ENCODE data around the gene C12orf50.

The C12orf50 gene, protein sequence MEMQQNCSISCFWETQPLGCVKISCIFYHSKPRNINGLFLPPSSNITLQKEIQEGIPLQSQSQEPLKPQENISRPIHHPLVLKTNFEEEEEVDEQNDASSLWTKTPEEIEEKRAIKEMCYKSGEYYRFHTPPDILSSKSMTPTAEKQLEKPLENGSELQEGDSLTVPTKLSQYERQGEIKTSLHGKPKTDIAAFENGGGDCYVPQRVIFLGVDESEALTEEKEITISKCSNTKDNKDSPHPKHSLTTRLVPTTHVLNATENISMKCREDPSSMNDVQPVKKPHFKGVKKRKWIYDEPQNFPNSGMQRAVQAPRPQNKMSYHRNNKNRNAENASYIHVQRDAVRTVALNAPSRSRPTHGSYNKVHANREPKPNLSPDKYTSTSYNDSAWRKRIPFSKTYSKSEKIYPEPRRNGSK

DNA sequence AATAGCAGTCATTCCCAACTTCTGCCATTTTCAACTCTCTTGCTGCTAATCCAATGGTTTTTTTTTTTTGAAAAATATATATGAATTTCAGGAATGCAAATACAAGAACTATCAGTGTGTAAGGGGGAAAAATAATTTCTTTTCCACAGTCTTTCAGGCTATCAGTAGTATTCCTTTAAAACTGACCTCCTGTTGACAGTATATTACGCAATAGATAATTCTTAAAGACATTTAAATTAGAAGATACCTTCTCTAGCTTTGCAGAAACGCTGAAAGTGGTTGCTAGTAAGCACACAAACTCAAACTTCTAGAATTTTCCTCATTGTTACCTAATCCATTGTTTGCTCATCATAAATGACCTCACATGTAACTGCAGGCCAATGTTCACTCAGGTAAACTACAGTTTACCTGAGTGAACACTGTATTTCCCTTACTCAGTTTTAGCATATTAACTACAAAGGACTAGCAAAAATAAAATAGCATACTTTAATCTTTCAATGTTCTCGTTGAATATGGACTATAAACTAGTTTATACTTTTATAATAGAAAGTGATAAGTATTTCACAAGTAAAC lies at the start of gene C12orf50:
TSS of gene C12orf50 (minus strand) at position 309 of the 573 bp plus-strand sequence. CDS start 2,439 bp downstream, outside the sequence.
- Histone ChIP-seq H3K4me1 (ENCODE audit: insufficient read depth, low read length, poor library complexity, severe bottlenecking) (no peaks in the 10 kb centered on the region), H4K20me1 (ENCODE audit: insufficient read depth, low read length, poor library complexity, severe bottlenecking) (no peaks in the 10 kb centered on the region), H3K36me3 (ENCODE audit: insufficient read depth, low read length) (no peaks in the 10 kb centered on the region), H3K4me2 (ENCODE audit: low read depth, low read length, poor library complexity, severe bottlenecking) (no peak within 1 kb of the TSS), H3K79me2 (ENCODE audit: insufficient read depth, low read length) (no peaks in the 10 kb centered on the region), H3K9ac (ENCODE audit: low read depth, low read length, poor library complexity, severe bottlenecking) (no peak within 1 kb of the TSS), H3K27me3 (ENCODE audit: insufficient read depth, low read length, poor library complexity, severe bottlenecking) (no peaks in the 10 kb centered on the region), H3K4me3 (ENCODE audit: low read length, poor library complexity, severe bottlenecking) (no peak within 1 kb of the TSS), H3K9me2 (replicated peaks; ENCODE audit: low read depth, low read length) (no peaks in the 10 kb centered on the region), H2AFZ (ENCODE audit: low read length) (no peak within 1 kb of the TSS), H3F3A (ENCODE audit: low read depth) (no peaks in the 10 kb centered on the region), H3K9me3 (ENCODE audit: insufficient read depth, low read depth, low read length) (no peaks in the 10 kb centered on the region)
- TF ChIP-seq, protein P1, sequence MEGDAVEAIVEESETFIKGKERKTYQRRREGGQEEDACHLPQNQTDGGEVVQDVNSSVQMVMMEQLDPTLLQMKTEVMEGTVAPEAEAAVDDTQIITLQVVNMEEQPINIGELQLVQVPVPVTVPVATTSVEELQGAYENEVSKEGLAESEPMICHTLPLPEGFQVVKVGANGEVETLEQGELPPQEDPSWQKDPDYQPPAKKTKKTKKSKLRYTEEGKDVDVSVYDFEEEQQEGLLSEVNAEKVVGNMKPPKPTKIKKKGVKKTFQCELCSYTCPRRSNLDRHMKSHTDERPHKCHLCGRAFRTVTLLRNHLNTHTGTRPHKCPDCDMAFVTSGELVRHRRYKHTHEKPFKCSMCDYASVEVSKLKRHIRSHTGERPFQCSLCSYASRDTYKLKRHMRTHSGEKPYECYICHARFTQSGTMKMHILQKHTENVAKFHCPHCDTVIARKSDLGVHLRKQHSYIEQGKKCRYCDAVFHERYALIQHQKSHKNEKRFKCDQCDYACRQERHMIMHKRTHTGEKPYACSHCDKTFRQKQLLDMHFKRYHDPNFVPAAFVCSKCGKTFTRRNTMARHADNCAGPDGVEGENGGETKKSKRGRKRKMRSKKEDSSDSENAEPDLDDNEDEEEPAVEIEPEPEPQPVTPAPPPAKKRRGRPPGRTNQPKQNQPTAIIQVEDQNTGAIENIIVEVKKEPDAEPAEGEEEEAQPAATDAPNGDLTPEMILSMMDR (conservative IDR thresholded peaks at IDR 0.05; ENCODE audit: low read length) = no peak
- no peak for TF ChIP-seq EZH2phosphoT487 (IDR thresholded peaks at IDR 0.05; ENCODE audit: borderline replicate concordance)

DNA sequence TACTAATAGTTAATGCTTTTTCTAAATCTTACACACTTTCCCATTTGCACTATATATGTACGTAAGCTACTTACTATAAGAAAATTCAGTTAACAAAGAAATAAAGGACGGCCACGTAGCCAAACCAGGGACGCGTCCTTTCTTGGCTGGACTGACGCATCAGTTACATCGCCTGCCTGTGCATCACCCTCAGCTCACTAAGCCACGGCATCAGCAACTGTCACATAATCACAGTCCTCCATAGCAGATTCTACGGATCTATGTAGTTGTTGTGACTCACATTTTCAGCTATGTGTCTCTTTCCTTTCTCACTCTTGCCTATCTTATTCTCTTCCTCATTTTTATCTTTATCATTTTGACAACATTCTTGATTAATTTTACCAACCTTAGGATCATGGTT lies 38.1 kb upstream of the C12orf50 start:
- Histone ChIP-seq H3K4me3 (ENCODE audit: low read length, poor library complexity, severe bottlenecking) (no peak overlapping the region), H3K9me2 (replicated peaks; ENCODE audit: low read depth, low read length) (no peaks in the 10 kb centered on the region), H3K27me3 (ENCODE audit: insufficient read depth, low read length, poor library complexity, severe bottlenecking) (no peaks in the 10 kb centered on the region), H3K9me3 (ENCODE audit: insufficient read depth, low read depth, low read length) (no peaks in the 10 kb centered on the region), H2AFZ (ENCODE audit: low read length) (no peak overlapping the region), H3F3A (ENCODE audit: low read depth) (no peaks in the 10 kb centered on the region; the same call in 1 of the 2 replicates), H3K36me3 (ENCODE audit: insufficient read depth, low read length) (peaks cover 18% of the 10 kb centered on the region), H3K79me2 (ENCODE audit: insufficient read depth, low read length) (no peaks in the 10 kb centered on the region), H3K9ac (ENCODE audit: low read depth, low read length, poor library complexity, severe bottlenecking) (no peak overlapping the region), H3K4me1 (ENCODE audit: insufficient read depth, low read length, poor library complexity, severe bottlenecking) (peaks cover 7% of the 10 kb centered on the region), H3K4me2 (ENCODE audit: low read depth, low read length, poor library complexity, severe bottlenecking) (no peak overlapping the region), H4K20me1 (ENCODE audit: insufficient read depth, low read length, poor library complexity, severe bottlenecking) (no peaks in the 10 kb centered on the region)
- TF ChIP-seq, protein P1 (conservative IDR thresholded peaks at IDR 0.05; ENCODE audit: low read length) = no peak
- TF ChIP-seq EZH2phosphoT487 (IDR thresholded peaks at IDR 0.05; ENCODE audit: borderline replicate concordance) = no peak

DNA sequence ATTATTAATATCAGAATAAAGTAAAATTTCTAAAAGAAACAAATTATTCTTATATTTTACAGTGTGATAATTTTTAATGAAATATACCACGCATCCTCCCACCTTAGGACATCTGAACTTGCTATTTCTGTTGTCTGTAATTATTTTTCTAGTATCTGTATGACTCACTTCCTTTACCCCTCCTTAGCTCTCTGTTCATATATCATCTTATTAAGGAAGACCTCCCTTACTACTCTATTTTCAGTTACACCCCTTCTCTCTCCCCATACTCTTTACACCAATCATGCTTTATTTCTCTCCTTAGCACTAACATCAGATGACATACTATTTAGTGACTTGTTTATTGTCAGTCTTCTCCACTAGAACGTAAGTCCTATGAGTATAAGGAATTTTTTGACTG lies 34.2 kb upstream of the C12orf50 start:
- Histone ChIP-seq H3K36me3 (ENCODE audit: insufficient read depth, low read length) (peaks cover 10% of the 10 kb centered on the region; the same call in 1 of the 2 replicates), H3K4me2 (ENCODE audit: low read depth, low read length, poor library complexity, severe bottlenecking) (no peak overlapping the region)

More for the DNA sequence above, 34.2 kb upstream of the C12orf50 start:
- Histone ChIP-seq H3K9ac (ENCODE audit: low read depth, low read length, poor library complexity, severe bottlenecking) (no peak overlapping the region), H3K9me3 (ENCODE audit: insufficient read depth, low read depth, low read length) (no peaks in the 10 kb centered on the region), H2AFZ (ENCODE audit: low read length) (no peak overlapping the region), H3K79me2 (ENCODE audit: insufficient read depth, low read length) (no peaks in the 10 kb centered on the region), H4K20me1 (ENCODE audit: insufficient read depth, low read length, poor library complexity, severe bottlenecking) (no peaks in the 10 kb centered on the region), H3F3A (ENCODE audit: low read depth) (no peaks in the 10 kb centered on the region), H3K4me1 (ENCODE audit: insufficient read depth, low read length, poor library complexity, severe bottlenecking) (peaks cover 7% of the 10 kb centered on the region), H3K4me3 (ENCODE audit: low read length, poor library complexity, severe bottlenecking) (no peak overlapping the region), H3K27me3 (ENCODE audit: insufficient read depth, low read length, poor library complexity, severe bottlenecking) (no peaks in the 10 kb centered on the region), H3K9me2 (replicated peaks; ENCODE audit: low read depth, low read length) (no peaks in the 10 kb centered on the region)
- TF ChIP-seq, protein P1 (conservative IDR thresholded peaks at IDR 0.05; ENCODE audit: low read length) = no peak
- TF ChIP-seq EZH2phosphoT487 (IDR thresholded peaks at IDR 0.05; ENCODE audit: borderline replicate concordance) = no peak

Measured in Loucy (cell line).